GM19023 (cell line): ENCODE results near the gene NOBOX.
"Not testable (repeated sequence)": the region's sequence is repeated elsewhere in the genome, so short reads cannot be mapped to it uniquely, and the experiment has no call there.

Experiments
- ATAC-seq: cut with Tn5 transposase; IDR thresholded peaks from one replicate; pipeline ENCODE4 v1.9.1; 2021; ENCODE audit warnings: mild to moderate bottlenecking, moderate library complexity; ENCODE audit not compliant: unreplicated experiment

The NOBOX gene

GRCh38 chr7:144397086-144397485 is 6.4 kb downstream of the NOBOX start:
- no peak for ATAC-seq

GRCh38 chr7:144391823-144392255 is 11.7 kb downstream of the NOBOX start:
- peak; percentile 69 for ATAC-seq

DNA sequence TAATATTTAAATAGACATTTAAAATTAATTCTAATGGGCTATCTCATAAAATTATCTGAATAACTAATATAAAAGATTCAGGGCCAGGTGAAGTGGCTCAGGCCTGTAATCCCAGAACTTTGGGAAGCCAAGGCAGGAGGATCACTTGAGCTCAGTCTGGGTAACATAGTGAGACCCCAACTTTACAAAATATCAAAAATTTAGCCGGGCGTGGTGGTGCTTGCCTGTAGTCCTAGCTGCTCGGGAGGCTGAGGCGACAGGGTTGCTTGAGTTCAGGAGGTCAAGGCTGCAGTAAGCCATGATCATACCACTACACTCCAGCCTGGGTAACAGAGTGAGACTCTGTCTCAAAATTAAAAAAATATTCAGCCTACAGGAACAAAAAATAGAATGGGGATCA is 12.5 kb downstream of the NOBOX start:
- ATAC-seq: no peak

DNA sequence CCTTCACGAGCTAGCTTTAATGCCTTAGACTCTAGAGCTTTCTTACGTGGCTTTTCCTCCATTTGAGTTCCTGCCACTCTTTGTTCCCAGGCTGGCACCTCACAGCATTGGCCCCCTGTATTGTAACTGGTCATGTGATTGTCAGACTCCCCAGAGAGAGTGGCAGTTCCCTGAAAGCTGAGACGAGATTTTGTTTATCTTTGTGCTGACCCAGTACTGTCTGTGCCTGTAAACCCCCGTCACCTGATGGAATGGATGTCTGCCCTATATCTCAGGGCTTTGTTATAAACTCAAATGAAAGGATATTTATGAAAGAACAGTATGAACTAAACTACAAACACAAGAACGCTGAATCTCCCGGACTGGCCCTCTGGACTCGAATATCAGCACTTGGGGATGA is 13.0 kb downstream of the NOBOX start:
- ATAC-seq: no peak

DNA sequence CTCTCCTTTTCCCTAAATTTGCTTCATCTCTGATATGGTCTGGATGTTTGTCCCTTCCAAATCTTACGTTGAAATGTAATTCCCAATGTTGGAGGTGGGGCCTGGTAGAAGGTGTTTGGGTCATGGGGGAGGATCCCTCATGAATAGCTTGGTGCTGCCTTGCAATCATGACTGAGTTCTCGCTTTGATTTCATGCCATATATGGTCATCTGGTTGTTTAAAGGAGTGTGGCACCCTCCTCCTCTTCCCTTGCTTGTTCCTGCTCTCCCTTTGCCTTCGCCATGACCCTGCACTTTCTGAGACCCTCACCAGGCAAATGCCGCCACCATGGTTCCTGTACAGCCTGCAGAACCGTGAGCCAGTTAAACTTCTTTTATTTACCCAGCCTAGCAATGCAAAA is 14.5 kb downstream of the NOBOX start:
- no peak for ATAC-seq

DNA sequence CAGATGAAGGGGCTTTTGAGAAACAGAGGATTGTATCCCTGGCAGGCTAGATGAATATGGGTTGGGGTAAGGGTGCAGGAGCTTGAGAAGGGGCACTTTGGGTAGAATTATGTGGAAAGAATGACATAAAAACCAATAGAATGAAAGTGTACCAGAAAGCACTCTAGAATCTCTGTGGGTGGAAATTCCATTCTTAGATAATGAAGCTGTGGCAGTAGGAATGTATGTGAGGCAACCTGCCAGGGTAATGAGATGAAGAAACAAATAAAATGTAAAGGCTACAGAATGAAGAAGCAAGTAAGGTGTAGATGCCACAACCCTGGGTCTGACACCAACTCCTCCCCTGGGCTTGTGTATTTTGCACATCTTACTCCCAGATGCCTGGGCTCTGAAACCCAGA is 16.8 kb downstream of the NOBOX start:
- ATAC-seq: no peak

GRCh38 chr7:144384555-144385245 is 18.8 kb downstream of the NOBOX start:
- ATAC-seq: no peak

GRCh38 chr7:144384071-144384470 is 19.4 kb downstream of the NOBOX start:
- peak; percentile 84 for ATAC-seq

DNA sequence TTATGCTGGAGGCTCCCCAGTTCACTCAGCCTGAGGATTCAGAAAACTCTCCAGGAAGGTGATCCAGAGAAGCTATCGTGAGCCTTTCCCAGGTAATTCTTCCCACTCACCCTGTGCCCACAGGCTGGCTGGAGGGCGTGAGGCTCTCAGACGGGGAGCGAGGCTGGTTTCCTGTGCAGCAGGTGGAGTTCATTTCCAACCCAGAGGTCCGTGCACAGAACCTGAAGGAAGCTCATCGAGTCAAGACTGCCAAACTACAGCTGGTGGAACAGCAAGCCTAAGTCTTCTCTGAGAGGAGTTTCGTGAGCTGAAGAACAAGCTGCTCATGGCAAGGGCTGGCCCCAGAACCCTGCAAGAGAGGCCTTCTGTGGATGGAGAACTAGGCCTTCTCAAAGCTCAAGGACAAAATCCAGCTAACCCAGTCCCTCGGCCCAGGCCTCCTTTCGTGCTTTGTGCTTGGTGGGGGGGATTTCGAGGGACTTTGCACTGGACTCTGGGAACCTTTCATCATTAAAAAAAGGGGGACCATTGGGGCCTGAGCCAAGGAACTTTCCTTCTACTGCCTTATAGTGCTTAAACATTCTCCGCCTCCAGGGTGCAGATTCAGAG is 23.6 kb downstream of the NOBOX start:
- ATAC-seq: no peak

DNA sequence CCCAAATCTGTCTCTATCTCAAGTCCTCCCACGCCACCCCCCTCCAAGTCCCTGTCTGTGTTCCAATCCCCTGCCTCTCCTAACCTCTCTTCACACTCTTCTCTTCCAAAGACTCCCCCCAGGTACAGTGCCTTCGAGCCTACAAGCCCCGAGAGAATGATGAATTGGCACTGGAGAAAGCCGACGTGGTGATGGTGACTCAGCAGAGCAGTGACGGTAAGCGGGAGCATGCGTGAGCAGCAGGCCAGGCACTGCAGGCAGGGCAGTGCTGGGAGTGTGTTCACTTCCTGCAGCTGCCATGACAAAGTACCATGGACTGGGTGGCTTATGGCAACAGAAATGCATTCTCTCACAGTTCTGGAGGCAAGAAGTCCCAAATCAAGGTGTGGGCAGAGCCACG is 24.8 kb downstream of the NOBOX start:
- no peak for ATAC-seq

GRCh38 chr7:144369221-144369620 is 34.3 kb downstream of the NOBOX start:
- not testable (repeated sequence) for ATAC-seq

- ATAC-seq: not testable (repeated sequence)
Observed at GRCh38 chr7:144367250-144367649, 36.2 kb downstream of the NOBOX start.

- ATAC-seq: not testable (repeated sequence)
Observed at GRCh38 chr7:144365523-144365922, 38.0 kb downstream of the NOBOX start.

DNA sequence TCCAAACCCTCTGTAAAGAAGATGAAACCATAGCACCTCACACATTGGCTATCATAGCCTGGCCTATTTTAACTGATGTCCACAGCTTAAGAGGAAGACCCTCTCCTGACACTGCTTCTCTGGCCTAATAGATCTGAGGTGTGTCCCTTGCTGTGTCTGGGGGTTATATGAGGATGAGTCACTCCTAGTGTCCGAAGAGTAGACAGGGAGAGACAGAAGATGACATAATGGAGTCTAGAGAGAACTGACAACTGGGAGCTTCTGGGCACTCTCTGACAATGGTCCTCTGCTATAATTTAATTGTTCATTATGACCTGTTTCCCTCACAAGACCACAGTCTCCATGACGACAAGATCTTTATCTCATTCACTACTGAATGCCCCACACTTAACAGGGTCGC is 41.4 kb downstream of the NOBOX start:
- not testable (repeated sequence) for ATAC-seq

- ATAC-seq: not testable (repeated sequence)
Observed at GRCh38 chr7:144356860-144357259, 46.6 kb downstream of the NOBOX start.

- not testable (repeated sequence) for ATAC-seq
Observed at GRCh38 chr7:144356185-144356584, 47.3 kb downstream of the NOBOX start.

GRCh38 chr7:144355176-144355822 is 48.2 kb downstream of the NOBOX start, which contains the start of gene ARHGEF5:
Gene ARHGEF5 (plus strand): TSS chr7:144355402. CDS start chr7:144362670, 7,268 bp downstream.
- peak; percentile 68 for ATAC-seq

- not testable (repeated sequence) for ATAC-seq
Observed at GRCh38 chr7:144351667-144352066, 51.8 kb downstream of the NOBOX start.

- ATAC-seq: peak; percentile 25
Observed at GRCh38 chr7:144348625-144349024, 54.9 kb downstream of the NOBOX start.
